Limb (tissue), 2 donors: Measurements from ENCODE around the gene PNPLA1.
A peak's percentile ranks its signal among the peaks of the same experiment; 100 is the strongest.

Source experiments
- DNase-seq, 2 donors: peaks; one replicate each; pipeline ENCODE4 v3.0.0-alpha.2; 2016; ENCODE audit errors: extremely low spot score in 2 of 2

The PNPLA1 gene

GRCh38 chr6:36285187-36285671 lies 15.4 kb downstream of the PNPLA1 start:
- DNase-seq = peak in 1 of 2 donors; percentile 65

DNA sequence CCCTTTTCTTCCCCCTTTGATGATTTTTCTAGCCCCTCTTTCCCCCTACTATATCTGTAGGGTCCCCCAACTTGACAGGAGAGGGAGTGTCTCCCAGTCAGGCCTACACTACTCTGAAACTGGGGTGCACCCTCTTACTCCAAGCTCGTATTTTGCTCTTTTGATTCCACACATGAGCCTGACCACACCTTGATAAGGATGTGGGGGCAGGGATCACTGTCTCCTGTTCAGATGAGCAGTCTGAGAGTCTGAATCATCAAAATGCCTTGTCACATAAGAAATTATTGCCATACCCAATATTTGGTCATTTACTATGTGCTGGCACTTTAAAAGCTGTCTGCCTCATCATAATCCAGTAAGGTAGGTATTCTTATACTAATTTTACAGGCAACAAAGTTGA lies 15.9 kb downstream of the PNPLA1 start:
- DNase-seq = no peak

- no peak for DNase-seq
Observed at GRCh38 chr6:36286858-36287257, 17.0 kb downstream of the PNPLA1 start.

GRCh38 chr6:36289281-36289878 lies 19.5 kb downstream of the PNPLA1 start:
- no peak for DNase-seq

DNA sequence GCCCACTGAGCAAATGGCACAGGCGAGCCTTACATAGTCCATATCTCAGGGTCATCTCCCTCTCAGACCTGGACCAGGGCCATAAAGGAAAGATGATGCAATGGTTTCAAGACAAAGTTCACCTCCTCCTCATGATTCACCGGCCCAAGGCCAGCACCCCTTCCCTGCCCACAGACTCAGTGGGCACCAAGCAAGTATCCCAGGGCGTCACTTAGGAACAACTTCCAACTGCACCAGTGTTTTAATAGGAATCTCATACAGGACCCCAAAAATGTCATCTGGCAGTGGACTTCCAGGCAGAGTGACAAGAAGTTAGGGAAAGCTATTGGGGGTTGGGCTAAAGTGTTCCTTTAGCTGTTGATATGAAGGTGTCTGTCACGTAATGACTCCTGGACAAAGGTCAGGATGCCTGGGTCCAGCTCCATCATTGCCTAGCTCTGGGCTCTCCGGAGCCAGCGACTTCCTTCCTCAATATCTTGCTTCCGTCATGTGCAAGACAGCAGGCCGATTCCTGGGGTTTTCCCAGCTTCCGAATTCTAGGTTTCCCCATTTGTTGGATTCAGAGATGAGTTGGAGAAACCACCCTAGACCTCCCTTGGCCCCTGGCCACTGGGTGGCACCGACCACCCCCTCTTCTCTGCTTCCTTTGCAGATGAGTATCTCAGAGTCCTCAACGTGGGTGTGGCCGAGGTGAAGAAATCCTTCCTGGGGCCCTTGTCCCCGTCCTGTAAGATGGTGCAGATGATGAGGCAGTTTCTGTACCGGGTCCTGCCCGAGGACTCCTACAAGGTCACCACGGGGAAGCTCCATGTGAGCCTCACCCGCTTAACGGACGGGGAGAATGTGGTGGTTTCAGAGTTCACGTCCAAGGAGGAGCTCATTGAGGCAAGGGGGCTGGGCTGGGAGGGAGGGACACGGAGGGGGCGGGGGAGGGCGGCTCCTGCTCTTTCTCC lies 21.1 kb downstream of the PNPLA1 start:
- no peak for DNase-seq

DNA sequence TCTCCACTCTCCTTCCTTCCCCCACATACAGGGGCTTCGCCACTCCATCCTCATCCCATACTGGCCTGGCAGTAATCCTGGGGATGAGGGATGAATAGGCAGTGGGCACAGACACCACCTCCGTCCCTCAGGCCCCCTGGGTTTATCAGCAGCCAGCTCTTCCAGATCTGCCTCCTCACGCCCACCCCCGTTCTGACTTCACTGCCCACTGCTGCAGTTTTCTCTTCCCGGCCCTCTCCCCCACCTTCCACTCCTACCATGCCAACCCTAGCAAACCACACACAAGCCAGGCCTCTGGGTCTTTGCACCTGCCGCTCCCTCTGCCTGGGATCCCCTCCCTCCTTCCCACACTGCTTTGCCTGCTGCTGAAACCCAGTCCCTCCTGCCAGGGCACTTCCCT lies 22.3 kb downstream of the PNPLA1 start:
- no peak for DNase-seq

- DNase-seq = no peak
Observed at GRCh38 chr6:36296240-36296639, 26.4 kb downstream of the PNPLA1 start.

GRCh38 chr6:36297051-36297450 lies 27.2 kb downstream of the PNPLA1 start:
- no peak for DNase-seq

DNA sequence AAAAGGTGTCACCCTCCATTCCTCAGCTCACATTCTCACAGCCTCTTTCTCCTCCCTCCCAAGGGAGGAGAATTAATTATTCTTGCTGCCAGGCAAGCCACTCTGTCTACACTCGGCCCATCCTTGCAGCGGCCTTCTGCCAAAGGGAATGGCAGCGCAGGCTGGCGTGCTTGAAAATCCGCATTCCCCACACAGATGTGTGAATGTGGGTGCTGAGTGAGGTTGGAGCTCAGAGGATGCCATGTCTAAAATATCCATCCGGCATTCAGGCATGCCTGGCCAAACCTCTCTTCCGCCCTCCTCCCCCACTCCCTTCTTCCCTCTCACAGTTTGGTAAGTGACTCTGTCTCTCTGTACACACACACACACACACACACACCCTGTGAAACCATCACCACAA lies 27.7 kb downstream of the PNPLA1 start:
- DNase-seq = no peak

GRCh38 chr6:36298027-36298426 lies 28.2 kb downstream of the PNPLA1 start:
- no peak for DNase-seq

DNA sequence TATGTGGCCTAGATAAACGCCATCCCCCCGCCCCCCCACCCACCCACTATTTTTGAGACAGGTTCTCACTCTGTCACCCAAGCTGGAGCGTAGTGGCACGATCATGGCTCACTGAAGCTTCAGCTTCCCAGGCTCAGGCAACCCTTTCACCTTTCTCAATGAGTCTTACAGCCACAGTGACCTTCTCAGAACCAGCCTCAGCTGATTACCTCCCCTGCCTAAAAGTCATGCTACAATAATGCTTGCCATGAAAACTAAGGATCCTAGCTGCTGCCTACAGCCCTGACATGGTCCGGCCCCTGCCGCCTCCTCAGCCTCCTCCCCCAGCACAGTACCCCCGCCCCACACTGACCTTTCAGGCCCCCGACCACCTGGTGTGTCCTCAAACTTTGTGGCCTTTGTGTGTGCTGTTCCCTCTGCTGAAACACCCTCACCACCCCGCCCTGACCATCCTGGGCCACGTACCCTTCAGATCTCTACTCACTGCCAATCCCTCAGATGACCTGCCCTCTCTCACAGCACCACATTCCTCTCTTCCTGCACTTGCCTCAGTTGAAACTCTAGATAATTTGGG lies 31.3 kb downstream of the PNPLA1 start:
- no peak for DNase-seq

DNA sequence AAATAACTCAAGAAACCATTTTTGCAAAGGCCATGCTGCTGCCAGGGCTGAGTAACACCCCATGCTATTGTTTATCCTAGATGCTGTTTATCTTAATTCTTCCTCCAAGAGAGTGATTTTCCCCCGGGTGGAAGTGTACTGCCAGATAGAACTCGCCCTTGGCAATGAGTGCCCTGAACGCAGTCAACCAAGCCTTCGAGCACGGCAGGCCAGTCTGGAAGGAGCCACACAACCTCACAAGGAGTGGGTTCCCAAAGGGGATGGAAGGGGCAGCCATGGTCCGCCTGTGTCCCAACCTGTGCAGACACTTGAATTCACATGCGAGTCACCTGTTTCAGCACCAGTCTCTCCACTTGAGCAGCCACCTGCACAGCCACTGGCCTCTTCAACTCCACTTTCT lies 31.9 kb downstream of the PNPLA1 start:
- no peak for DNase-seq

DNA sequence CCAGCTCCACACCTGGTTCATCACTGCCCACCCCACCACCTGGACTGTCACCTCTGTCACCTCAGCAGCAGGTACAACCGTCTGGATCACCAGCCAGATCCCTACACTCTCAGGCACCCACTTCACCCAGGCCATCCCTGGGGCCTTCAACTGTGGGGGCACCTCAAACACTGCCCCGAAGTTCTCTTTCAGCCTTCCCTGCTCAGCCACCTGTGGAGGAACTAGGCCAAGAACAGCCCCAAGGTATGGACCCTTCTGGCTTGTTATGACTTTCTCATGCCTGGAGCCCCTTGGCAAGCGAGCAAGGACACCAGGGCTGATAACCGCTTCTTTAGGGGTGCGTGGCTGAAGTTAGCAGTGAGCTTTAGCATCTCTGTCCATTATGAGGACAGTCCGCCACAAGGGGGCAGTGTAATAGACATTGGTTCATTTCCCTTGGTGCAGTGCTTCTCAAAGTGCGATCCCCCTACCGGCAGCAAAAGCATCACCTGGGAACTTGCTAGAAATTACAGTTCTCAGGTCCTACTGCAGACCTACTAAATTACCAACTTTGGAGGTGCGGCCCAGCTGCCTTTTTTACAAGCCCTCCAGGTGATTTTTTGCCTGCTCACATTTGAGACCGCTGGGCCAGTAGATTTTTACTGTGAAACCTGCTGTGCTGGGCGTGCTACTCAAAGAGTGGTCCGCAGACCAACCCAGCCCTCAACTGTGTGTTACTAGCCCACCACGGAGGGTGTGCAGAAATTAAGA lies 32.5 kb downstream of the PNPLA1 start:
- peak; percentile 83 to 86 for DNase-seq

GRCh38 chr6:36305885-36306284 lies 36.0 kb downstream of the PNPLA1 start:
- DNase-seq = no peak

DNA sequence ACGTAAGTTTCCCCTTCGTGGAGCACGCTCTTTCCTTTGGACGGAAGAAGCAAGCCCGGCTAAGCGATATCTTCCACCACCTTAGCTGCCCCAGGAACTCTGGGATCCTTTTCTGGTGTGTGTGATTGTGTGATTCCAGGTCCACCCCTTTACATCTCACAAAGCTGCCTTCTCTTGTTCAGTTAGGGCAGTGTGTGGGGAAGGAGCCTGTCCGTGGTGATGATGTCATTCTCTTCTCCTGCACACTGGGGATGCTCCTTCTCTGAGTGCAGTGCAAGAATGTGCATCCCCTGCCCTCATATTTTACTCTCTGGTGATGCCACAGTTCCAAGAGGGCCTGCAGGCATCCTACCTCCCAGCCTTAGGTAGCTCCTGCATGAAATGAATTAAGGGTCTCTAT lies 36.5 kb downstream of the PNPLA1 start:
- DNase-seq = no peak

DNA sequence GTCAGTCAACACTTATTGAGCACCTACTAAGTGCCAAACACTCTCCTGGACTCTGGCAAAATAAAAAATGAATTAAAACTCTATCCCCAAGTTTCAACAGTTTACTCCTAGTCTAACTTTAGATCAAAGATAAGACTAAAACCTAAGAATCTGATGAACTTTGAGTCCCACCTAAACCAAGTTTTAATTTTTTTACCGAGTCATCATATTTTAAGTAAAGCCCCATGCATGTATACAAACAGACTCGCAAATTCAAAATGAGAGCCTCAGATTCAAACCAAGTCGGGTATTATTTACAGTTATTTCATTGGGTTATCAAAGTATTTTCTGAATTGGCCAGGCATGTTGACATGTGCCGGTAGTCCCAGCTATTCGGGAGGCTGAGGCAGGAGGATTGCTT lies 38.7 kb downstream of the PNPLA1 start:
- no peak for DNase-seq

GRCh38 chr6:36309203-36309602 lies 39.3 kb downstream of the PNPLA1 start:
- no peak for DNase-seq

- no peak for DNase-seq
Observed at GRCh38 chr6:36309900-36310299, 40.0 kb downstream of the PNPLA1 start.

GRCh38 chr6:36312854-36313648 lies 43.2 kb downstream of the PNPLA1 start:
- no peak for DNase-seq

- DNase-seq = no peak
Observed at GRCh38 chr6:36313649-36313936, 43.7 kb downstream of the PNPLA1 start.
